ENCODE data around the gene TARBP1.

DNA sequence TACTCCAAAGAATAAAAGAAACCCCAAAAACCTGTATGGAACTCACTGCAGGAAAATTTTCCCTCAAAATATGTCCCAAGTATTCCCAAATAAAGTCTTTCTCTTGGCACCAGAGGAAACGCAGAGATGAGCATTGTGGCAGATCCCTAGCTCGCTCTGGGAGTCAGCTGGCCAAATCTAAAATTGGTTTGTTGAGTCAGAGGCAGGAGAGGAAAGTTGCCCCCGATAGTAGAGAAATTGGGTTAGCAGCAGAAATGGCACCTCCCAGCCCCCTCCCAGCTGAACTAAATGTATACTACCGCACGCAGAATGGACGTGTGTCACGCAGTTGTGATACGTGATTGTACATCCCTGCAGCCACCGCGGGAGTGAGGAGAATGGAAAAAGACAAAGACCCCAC, 39.9 kb upstream of the TARBP1 start:
- TF ChIP-seq, protein P1, sequence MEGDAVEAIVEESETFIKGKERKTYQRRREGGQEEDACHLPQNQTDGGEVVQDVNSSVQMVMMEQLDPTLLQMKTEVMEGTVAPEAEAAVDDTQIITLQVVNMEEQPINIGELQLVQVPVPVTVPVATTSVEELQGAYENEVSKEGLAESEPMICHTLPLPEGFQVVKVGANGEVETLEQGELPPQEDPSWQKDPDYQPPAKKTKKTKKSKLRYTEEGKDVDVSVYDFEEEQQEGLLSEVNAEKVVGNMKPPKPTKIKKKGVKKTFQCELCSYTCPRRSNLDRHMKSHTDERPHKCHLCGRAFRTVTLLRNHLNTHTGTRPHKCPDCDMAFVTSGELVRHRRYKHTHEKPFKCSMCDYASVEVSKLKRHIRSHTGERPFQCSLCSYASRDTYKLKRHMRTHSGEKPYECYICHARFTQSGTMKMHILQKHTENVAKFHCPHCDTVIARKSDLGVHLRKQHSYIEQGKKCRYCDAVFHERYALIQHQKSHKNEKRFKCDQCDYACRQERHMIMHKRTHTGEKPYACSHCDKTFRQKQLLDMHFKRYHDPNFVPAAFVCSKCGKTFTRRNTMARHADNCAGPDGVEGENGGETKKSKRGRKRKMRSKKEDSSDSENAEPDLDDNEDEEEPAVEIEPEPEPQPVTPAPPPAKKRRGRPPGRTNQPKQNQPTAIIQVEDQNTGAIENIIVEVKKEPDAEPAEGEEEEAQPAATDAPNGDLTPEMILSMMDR (IDR thresholded peaks at IDR 0.05), result no peak
- TF ChIP-seq POLR2A (IDR thresholded peaks at IDR 0.05), result no peak

Data from adrenal gland (tissue), 5 donors.